Astrocyte of the cerebellum (primary cell): Measurements from ENCODE around the gene CTNND2.

Experiments used
- DNase-seq: peaks from one replicate; pipeline ENCODE4 v3.0.0-alpha.2; 2011; ENCODE audit warnings: low read depth
- H3K4me3 ChIP-seq: 2 replicates; pipeline ENCODE4 v1.5.1; 2011; ENCODE audit warnings: mild to moderate bottlenecking, low read depth, low read length, moderate library complexity
- in situ Hi-C: cut with HindIII; loops from 2 replicates; pipeline ENCODE4 v1.10.0; 2017; ENCODE audit warnings: low sequenced_read_pairs
- TF ChIP-seq, protein P1 (sequence below): IDR thresholded peaks from 2 replicates; pipeline ENCODE4 v1.5.1; 2012; ENCODE audit warnings: low read length, low read depth, moderate library complexity, mild to moderate bottlenecking; ENCODE audit errors: missing control alignments

Gene CTNND2

DNA sequence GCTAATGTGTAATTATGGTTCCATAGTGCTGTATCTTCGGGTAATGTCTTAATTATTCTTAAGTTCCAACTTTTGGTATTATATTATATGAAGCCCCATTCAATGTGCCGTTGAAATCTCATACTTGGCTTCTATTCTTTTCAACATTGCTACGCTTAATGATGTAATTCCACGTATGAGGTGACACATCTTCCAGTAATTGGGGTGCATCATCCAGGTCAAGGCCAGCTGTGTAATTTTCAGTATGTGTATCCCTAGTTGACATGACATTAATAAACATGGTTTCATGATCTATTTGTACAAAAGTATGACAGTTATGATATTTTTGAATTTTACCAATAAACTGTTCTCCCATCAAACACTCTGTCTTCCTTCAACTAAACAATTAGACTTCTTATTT, 546.3 kb downstream of the CTNND2 start:
- H3K4me3 ChIP-seq, result no peak overlapping the region
- DNase-seq, result no peak
- in situ Hi-C loops, result no loop called here
- TF ChIP-seq, protein P1, sequence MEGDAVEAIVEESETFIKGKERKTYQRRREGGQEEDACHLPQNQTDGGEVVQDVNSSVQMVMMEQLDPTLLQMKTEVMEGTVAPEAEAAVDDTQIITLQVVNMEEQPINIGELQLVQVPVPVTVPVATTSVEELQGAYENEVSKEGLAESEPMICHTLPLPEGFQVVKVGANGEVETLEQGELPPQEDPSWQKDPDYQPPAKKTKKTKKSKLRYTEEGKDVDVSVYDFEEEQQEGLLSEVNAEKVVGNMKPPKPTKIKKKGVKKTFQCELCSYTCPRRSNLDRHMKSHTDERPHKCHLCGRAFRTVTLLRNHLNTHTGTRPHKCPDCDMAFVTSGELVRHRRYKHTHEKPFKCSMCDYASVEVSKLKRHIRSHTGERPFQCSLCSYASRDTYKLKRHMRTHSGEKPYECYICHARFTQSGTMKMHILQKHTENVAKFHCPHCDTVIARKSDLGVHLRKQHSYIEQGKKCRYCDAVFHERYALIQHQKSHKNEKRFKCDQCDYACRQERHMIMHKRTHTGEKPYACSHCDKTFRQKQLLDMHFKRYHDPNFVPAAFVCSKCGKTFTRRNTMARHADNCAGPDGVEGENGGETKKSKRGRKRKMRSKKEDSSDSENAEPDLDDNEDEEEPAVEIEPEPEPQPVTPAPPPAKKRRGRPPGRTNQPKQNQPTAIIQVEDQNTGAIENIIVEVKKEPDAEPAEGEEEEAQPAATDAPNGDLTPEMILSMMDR, result no peak

DNA sequence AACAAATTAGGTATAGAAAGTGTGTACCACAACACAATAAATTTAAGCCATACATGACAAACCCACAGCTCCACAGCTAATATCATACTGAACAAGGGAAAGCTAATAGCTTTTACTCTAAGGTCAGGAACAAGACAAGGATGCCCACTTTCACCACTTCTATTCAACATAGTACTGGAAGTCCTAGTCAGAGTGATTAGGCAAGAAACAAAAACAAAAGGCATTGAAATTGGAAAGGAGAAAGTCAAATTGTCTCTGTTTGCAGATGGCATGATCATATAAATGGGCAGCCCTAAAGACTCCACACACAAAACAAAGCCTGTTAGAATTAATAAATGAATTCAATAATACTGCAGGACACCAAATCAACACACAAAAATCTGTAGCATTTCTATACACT, 548.8 kb downstream of the CTNND2 start:
- in situ Hi-C loops, result no loop called here
- no peak for DNase-seq
- no peak overlapping the region for H3K4me3 ChIP-seq
- TF ChIP-seq, protein P1, result no peak

DNA sequence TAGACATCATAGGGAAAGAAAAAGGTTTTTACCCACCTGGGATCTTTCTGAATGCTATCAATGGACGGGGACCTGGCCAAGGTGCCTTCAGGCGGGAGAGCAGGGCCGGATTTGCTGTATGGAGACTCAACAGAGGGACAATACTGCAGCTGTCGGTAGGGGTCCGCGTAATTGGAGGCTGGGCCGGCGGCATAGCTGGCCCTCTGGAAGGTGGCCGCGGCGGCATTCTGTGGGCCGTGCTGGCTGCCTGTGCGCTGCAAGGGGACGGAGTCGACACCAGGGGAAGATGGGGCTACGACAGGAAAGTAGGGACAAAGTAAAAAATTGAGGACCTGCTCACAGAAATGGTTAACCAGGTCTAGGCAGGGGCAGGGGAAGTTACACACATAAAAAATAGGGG, 557.9 kb downstream of the CTNND2 start:
- no peak overlapping the region for H3K4me3 ChIP-seq
- in situ Hi-C loops, result no loop called here
- TF ChIP-seq, protein P1, result no peak
- DNase-seq, result no peak

DNA sequence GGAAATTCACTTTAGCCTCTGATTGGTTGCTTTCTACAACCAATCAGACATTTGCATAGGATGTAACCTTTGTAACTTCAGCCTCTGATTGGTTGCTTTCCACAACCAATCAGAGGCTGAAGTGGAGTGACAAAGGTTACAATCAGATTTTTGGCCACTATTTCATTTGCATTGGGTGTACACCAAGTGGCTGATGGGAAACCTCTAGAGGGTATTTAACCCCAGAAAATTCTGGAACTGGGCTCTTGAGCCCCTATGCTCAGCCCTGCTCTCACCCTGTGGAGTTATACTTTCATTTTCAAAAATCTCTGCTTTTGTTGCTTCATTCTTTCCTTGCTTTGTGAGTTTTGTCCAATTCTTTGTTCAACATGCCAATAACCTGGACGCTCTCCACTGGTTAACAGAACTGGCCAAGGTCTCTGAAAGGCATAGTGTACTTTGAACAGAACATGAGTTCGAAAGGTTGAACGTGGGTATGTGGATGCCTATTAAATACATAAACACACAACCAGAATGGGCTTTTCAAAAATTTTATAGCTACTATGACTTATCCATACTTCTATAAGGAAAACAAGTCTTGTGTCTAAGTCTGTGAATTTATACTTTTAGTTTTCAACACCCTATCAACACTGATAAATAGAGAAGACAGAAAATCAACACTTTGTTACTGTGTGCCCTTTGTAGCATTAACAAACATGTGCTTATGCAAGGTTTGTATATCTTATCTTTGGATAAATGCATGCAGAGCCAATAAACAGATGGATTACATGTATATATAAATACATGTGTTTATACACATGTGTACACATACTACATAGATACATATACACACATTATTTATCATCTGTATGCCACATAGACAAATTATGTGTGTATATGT, 568.1 kb downstream of the CTNND2 start:
- DNase-seq, result no peak
- in situ Hi-C loops, result no loop called here
- no peak overlapping the region for H3K4me3 ChIP-seq
- TF ChIP-seq, protein P1, result no peak

DNA sequence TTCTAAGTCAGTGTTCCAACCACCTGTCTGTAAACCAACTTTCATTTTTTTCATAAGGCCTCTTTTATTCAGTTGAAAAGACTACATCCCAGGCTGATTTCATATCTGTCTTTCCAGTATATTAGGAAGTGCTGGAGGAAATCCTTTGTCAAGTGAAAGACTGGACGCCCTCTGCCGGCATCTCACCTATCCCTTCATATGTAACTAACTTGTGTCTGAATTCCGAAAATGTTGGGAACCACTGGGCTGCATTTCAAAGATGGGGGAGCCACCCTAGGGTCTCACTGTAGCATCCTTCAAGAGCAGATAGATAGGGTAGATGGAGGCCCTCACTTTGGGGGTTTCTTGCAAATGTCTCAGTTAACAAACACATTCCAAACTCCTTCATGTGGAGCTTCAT, 569.8 kb downstream of the CTNND2 start:
- in situ Hi-C loops, result no loop called here
- no peak overlapping the region for H3K4me3 ChIP-seq
- TF ChIP-seq, protein P1, result no peak
- no peak for DNase-seq

DNA sequence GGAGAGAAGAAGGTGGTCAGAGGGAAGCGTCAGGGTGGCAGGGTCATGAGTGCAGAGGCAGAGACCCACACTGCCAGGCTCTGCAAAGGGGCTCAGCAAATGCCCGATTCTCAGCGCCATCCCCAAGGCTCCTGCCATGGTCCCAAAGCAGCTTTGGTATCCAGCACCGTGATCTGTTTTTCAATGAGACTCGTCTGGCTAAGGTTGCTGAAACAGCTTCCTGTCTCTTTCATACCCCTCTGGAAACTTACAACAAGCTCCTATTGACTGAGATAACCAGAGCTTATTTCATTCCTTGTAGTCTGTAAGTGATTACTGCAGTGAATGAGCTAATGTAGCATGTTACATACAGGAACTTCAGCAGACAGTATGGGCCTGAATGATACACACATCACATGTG, 574.6 kb downstream of the CTNND2 start:
- no peak overlapping the region for H3K4me3 ChIP-seq
- in situ Hi-C loops, result no loop called here
- DNase-seq, result no peak
- TF ChIP-seq, protein P1, result no peak
